H9 (cell line): Measurements from ENCODE around the gene REXO4. TPM values are rescaled to one million over a fixed set of nuclear protein-coding genes. Genes with fewer than 3 reads are reported as not detected.

Experiments used
- DNase-seq: peaks from one replicate; pipeline ENCODE4 v3.0.0-alpha.2; 2017
- H2AFZ ChIP-seq: one replicate; pipeline ENCODE4 v1.6.1; 2013; ENCODE audit warnings: mild to moderate bottlenecking, low read length, control low read depth, moderate library complexity
- H2AK5ac ChIP-seq: 2 replicates; pipeline ENCODE4 v1.6.1; 2013; ENCODE audit warnings: low read length, control low read depth, mixed read lengths; ENCODE audit not compliant: insufficient read length
- H2BK120ac ChIP-seq: one replicate; pipeline ENCODE4 v1.6.1; 2013; ENCODE audit warnings: low read depth, mild to moderate bottlenecking, low read length, control low read depth, inconsistent platforms; ENCODE audit not compliant: poor library complexity, severe bottlenecking
- H2BK12ac ChIP-seq: 2 replicates; pipeline ENCODE4 v1.6.1; 2013; ENCODE audit warnings: low read length, control low read depth, mixed read lengths, low read depth; ENCODE audit not compliant: insufficient read length
- H2BK15ac ChIP-seq: 2 replicates; pipeline ENCODE4 v1.6.1; 2013; ENCODE audit warnings: low read depth, low read length, control low read depth
- H2BK20ac ChIP-seq: one replicate; pipeline ENCODE4 v1.6.1; 2013; ENCODE audit warnings: low read depth, mild to moderate bottlenecking, low read length, control low read depth, inconsistent platforms; ENCODE audit not compliant: poor library complexity, severe bottlenecking
- H2BK5ac ChIP-seq: 2 replicates; pipeline ENCODE4 v1.6.1; 2013; ENCODE audit warnings: low read length, control low read depth, mixed read lengths; ENCODE audit not compliant: insufficient read length
- H3K14ac ChIP-seq: 2 replicates; pipeline ENCODE4 v1.6.1; 2013; ENCODE audit warnings: low read length, control low read depth; ENCODE audit not compliant: insufficient read depth
- H3K18ac ChIP-seq: 2 replicates; pipeline ENCODE4 v1.6.1; 2013; ENCODE audit warnings: low read depth, mild to moderate bottlenecking, mixed read lengths, low read length, control low read depth; ENCODE audit not compliant: insufficient read length
- H3K23ac ChIP-seq: 2 replicates; pipeline ENCODE4 v1.6.1; 2013; ENCODE audit warnings: low read length, control low read depth, mixed read lengths, low read depth; ENCODE audit not compliant: insufficient read length
- H3K23me2 ChIP-seq: 2 replicates; pipeline ENCODE4 v1.6.1; 2013; ENCODE audit warnings: low read depth, mild to moderate bottlenecking, mixed read lengths, low read length, control low read depth; ENCODE audit not compliant: insufficient read length, poor library complexity, severe bottlenecking
- H3K27ac ChIP-seq: 2 replicates; pipeline ENCODE4 v1.5.1; 2013; ENCODE audit warnings: low read length, control low read depth, mixed read lengths, low read depth; ENCODE audit not compliant: insufficient read length
- H3K27me3 ChIP-seq: 2 replicates; pipeline ENCODE4 v1.6.1; 2013; ENCODE audit warnings: low read length, control low read depth, inconsistent platforms; ENCODE audit not compliant: insufficient read depth
- H3K4ac ChIP-seq: 2 replicates; pipeline ENCODE4 v1.6.1; 2013; ENCODE audit warnings: low read depth, mild to moderate bottlenecking, control low read depth, inconsistent platforms, low read length, moderate library complexity
- H3K4me1 ChIP-seq: 2 replicates; pipeline ENCODE4 v1.6.1; 2013; ENCODE audit warnings: low read length, control low read depth, inconsistent platforms; ENCODE audit not compliant: insufficient read depth
- H3K4me2 ChIP-seq: 2 replicates; pipeline ENCODE4 v1.6.1; 2013; ENCODE audit warnings: low read length, control low read depth, mixed read lengths; ENCODE audit not compliant: insufficient read length, insufficient read depth
- H3K56ac ChIP-seq: 2 replicates; pipeline ENCODE4 v1.6.1; 2013; ENCODE audit warnings: low read depth, mild to moderate bottlenecking, mixed read lengths, low read length, control low read depth; ENCODE audit not compliant: insufficient read length
- H3K79me1 ChIP-seq: 2 replicates; pipeline ENCODE4 v1.6.1; 2013; ENCODE audit warnings: low read depth, mild to moderate bottlenecking, moderate library complexity, low read length, control low read depth, inconsistent platforms; ENCODE audit not compliant: insufficient read depth, poor library complexity, severe bottlenecking
- H3K79me2 ChIP-seq: 2 replicates; pipeline ENCODE4 v1.6.1; 2013; ENCODE audit warnings: low read length, control low read depth, inconsistent platforms; ENCODE audit not compliant: insufficient read depth
- H3K9ac ChIP-seq: 2 replicates; pipeline ENCODE4 v1.6.1; 2013; ENCODE audit warnings: low read length, control low read depth, mixed read lengths; ENCODE audit not compliant: insufficient read length; ENCODE audit errors: extremely low read depth
- H3K9me3 ChIP-seq: one replicate; pipeline ENCODE4 v1.6.1; 2013; ENCODE audit warnings: low read depth, low read length, inconsistent platforms; ENCODE audit not compliant: control insufficient read depth
- H3T11ph ChIP-seq: one replicate; pipeline ENCODE4 v1.6.1; 2013; ENCODE audit warnings: mild to moderate bottlenecking, low read length, control low read depth, inconsistent platforms
- H4K20me1 ChIP-seq: one replicate; pipeline ENCODE4 v1.6.1; 2013; ENCODE audit not compliant: control insufficient read depth, insufficient read length, insufficient read depth
- H4K5ac ChIP-seq: 2 replicates; pipeline ENCODE4 v1.6.1; 2013; ENCODE audit warnings: low read depth, mild to moderate bottlenecking, mixed read lengths, low read length, control low read depth; ENCODE audit not compliant: insufficient read length
- H4K8ac ChIP-seq: replicated peaks from 2 replicates; pipeline ENCODE4 v1.6.1; 2013; ENCODE audit warnings: low read length, control low read depth, mixed read lengths, low read depth; ENCODE audit not compliant: insufficient read length
- H4K91ac ChIP-seq: 2 replicates; pipeline ENCODE4 v1.6.1; 2013; ENCODE audit warnings: low read depth, mild to moderate bottlenecking, moderate library complexity, mixed read lengths, low read length, control low read depth; ENCODE audit not compliant: insufficient read length
- H3K27ac Mint-ChIP-seq, 3 experiments: 2 replicates in 2 of 3; 3 replicates in 1 of 3; pipeline ENCODE4 v1.8.0; 2020 to 2021; ENCODE audit warnings: mixed read lengths in 3 of 3, mild to moderate bottlenecking in 1 of 3, moderate library complexity in 1 of 3
- H3K27me3 Mint-ChIP-seq: 2 replicates; pipeline ENCODE4 v1.8.0; 2021; ENCODE audit warnings: low read depth, mild to moderate bottlenecking, moderate library complexity, mixed read lengths
- H3K36me3 Mint-ChIP-seq, 3 experiments: 2 replicates in 2 of 3; 3 replicates in 1 of 3; pipeline ENCODE4 v1.8.0; 2020 to 2021; ENCODE audit warnings: low read depth in 3 of 3, mixed read lengths in 3 of 3; ENCODE audit not compliant: insufficient read depth in 1 of 3
- H3K4me1 Mint-ChIP-seq, 2 experiments: 2 replicates each; pipeline ENCODE4 v1.8.0; 2020; ENCODE audit warnings: mixed read lengths in 2 of 2
- H3K4me3 Mint-ChIP-seq, 2 experiments: 2 replicates in 1 of 2; 3 replicates in 1 of 2; pipeline ENCODE4 v1.8.0; 2020 to 2021; ENCODE audit warnings: mild to moderate bottlenecking in 2 of 2, mixed read lengths in 2 of 2, moderate library complexity in 1 of 2
- H3K9me3 Mint-ChIP-seq, 2 experiments: 2 replicates in 1 of 2; 3 replicates in 1 of 2; pipeline ENCODE4 v1.8.0; 2020; ENCODE audit warnings: mild to moderate bottlenecking in 2 of 2, mixed read lengths in 2 of 2, moderate library complexity in 1 of 2
- WGBS: extraction: QIAGEN DNeasy Blood & Tissue Kit; methylation state at CpG from one replicate; pipeline ENCODE4 v1.1.7; 2013; ENCODE audit warnings: missing lambda C conversion rate, low lambda C conversion rate, mixed read lengths; ENCODE audit not compliant: insufficient read length; ENCODE audit errors: extremely low coverage; 5-methylcytosine and 5-hydroxymethylcytosine counted together
- total RNA-seq: library from RNA; stranded (reverse); gene quantifications from 2 replicates; pipeline ENCODE4 v1.2.1, GENCODE V29; 2021
- TF ChIP-seq, protein P1 (sequence below): fragments of 200-600 bp; sonication (generic); conservative IDR thresholded peaks from 3 replicates; pipeline ENCODE4 v1.8.0; 2021; ENCODE audit warnings: antibody characterized with exemption, mild to moderate bottlenecking

Gene REXO4
- total RNA-seq, 1 experiment from 2014 or later, result 35.2 TPM

DNA sequence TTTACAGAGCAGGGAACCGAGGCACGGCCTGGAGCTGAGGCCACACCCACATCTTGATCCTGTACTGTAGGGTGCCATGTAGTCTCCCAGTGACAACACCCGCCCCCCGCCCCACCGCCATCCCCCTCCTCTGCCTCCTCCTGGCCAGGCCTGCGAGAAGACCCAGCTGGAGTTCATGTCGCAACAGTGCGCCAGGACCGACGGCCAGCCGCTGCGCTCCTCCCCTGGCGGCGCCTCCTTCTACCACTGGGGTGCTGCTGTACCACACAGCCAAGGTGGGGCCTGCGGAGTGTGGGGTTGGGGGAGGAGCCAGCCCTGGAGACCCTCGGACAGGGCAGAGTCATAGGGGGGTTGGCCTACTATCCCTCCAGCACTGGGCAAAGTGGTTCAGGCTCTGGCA, 18.9 kb upstream of the REXO4 start:
- Histone ChIP-seq H2BK120ac (no peak overlapping the region), H2BK20ac (no peak overlapping the region), H3K79me1 (no peaks in the 10 kb centered on the region), H2BK12ac (no peak overlapping the region), H4K8ac (no peak overlapping the region), H3K79me2 (no peaks in the 10 kb centered on the region; the same call in 1 of the 2 replicates), H3K23me2 (no peaks in the 10 kb centered on the region), H2BK15ac (no peak overlapping the region), H4K91ac (no peak overlapping the region), H3K9me3 (no peaks in the 10 kb centered on the region), H2AFZ (no peak overlapping the region), H3K4ac (no peak overlapping the region), H3K23ac (no peak overlapping the region), H4K5ac (no peak overlapping the region), H3K27ac (no peak overlapping the region), H3T11ph (no peak overlapping the region), H4K20me1 (no peaks in the 10 kb centered on the region), H3K9ac (no peak overlapping the region), H3K56ac (no peak overlapping the region), H2BK5ac (no peak overlapping the region), H3K18ac (no peak overlapping the region), H2AK5ac (no peak overlapping the region), H3K4me2 (no peak overlapping the region), H3K27me3 (no peaks in the 10 kb centered on the region), H3K14ac (no peak overlapping the region), H3K4me1 (no peaks in the 10 kb centered on the region)
- H3K36me3 Mint-ChIP-seq, result no peaks in the 10 kb centered on the region; a peak in 2 of 7 replicates
- no peak for DNase-seq
- TF ChIP-seq, protein P1, sequence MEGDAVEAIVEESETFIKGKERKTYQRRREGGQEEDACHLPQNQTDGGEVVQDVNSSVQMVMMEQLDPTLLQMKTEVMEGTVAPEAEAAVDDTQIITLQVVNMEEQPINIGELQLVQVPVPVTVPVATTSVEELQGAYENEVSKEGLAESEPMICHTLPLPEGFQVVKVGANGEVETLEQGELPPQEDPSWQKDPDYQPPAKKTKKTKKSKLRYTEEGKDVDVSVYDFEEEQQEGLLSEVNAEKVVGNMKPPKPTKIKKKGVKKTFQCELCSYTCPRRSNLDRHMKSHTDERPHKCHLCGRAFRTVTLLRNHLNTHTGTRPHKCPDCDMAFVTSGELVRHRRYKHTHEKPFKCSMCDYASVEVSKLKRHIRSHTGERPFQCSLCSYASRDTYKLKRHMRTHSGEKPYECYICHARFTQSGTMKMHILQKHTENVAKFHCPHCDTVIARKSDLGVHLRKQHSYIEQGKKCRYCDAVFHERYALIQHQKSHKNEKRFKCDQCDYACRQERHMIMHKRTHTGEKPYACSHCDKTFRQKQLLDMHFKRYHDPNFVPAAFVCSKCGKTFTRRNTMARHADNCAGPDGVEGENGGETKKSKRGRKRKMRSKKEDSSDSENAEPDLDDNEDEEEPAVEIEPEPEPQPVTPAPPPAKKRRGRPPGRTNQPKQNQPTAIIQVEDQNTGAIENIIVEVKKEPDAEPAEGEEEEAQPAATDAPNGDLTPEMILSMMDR, result no peak
- no peaks in the 10 kb centered on the region for H3K27me3 Mint-ChIP-seq
- H3K4me1 Mint-ChIP-seq, result no peaks in the 10 kb centered on the region
- H3K27ac Mint-ChIP-seq, result no peak overlapping the region
- no CpG with 5 or more reads among the region's 16 CpGs for WGBS
- no peaks in the 10 kb centered on the region for H3K9me3 Mint-ChIP-seq
- no peak overlapping the region for H3K4me3 Mint-ChIP-seq
